ENCODE results near the gene GMPPA. TPM values are rescaled to one million over a fixed set of nuclear protein-coding genes. Genes with fewer than 3 reads are reported as not detected.

The GMPPA gene
- total and polyA plus RNA-seq, 4 donors: 18.8 to 48.9 (median 38.7) TPM

DNA sequence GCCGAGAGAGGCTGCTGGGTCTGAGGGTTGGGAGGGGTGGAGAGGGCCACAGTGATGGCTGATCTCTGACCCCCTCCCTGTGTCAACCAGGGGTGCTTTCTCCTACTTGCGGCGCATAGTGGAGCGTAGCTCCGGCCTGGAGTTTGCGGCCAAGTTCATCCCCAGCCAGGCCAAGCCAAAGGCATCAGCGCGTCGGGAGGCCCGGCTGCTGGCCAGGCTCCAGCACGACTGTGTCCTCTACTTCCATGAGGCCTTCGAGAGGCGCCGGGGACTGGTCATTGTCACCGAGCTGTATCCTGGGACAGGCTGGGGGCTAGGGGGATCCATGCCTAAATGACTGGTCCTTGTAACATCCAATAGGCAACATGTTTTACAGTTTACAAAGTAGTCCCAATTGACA is 20.9 kb upstream of the GMPPA start:
- no peak overlapping the region for H3K27ac ChIP-seq (ENCODE audit: low read depth in 1 of 2, low read length in 1 of 2)
- no peak overlapping the region for H3K9ac ChIP-seq (ENCODE audit: insufficient read depth in 1 of 2, low read length in 2 of 2)
- WGBS, 2 donors: 84 to 98% methylated on average over 15 of the region's 15 CpGs
- peaks cover 2 to 20% (median 3%) of the 10 kb centered on the region in 3 donors for H3K27me3 ChIP-seq (ENCODE audit: control insufficient read depth in 3 of 3, insufficient read depth in 3 of 3, low read length in 2 of 3)
- TF ChIP-seq, protein P1, sequence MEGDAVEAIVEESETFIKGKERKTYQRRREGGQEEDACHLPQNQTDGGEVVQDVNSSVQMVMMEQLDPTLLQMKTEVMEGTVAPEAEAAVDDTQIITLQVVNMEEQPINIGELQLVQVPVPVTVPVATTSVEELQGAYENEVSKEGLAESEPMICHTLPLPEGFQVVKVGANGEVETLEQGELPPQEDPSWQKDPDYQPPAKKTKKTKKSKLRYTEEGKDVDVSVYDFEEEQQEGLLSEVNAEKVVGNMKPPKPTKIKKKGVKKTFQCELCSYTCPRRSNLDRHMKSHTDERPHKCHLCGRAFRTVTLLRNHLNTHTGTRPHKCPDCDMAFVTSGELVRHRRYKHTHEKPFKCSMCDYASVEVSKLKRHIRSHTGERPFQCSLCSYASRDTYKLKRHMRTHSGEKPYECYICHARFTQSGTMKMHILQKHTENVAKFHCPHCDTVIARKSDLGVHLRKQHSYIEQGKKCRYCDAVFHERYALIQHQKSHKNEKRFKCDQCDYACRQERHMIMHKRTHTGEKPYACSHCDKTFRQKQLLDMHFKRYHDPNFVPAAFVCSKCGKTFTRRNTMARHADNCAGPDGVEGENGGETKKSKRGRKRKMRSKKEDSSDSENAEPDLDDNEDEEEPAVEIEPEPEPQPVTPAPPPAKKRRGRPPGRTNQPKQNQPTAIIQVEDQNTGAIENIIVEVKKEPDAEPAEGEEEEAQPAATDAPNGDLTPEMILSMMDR (IDR thresholded peaks at IDR 0.05; ENCODE audit: control extremely low read depth, extremely low read depth): no peak
- peaks cover 0 to 13% (median 0%) of the 10 kb centered on the region in 4 donors for H3K36me3 ChIP-seq (ENCODE audit: control insufficient read depth in 4 of 4, insufficient read depth in 4 of 4, low read length in 4 of 4)
- peaks cover 0 to 15% (median 0%) of the 10 kb centered on the region in 5 donors for H3K4me1 ChIP-seq (ENCODE audit: control insufficient read depth in 5 of 5, insufficient read depth in 5 of 5, low read length in 5 of 5)
- peaks cover 0 to 4% (median 0%) of the 10 kb centered on the region in 4 donors for H3K9me3 ChIP-seq (ENCODE audit: control insufficient read depth in 4 of 4, insufficient read depth in 3 of 4, low read length in 3 of 4)
- ATAC-seq (ENCODE audit: insufficient read depth, low FRiP score) (no peak), DNase-seq (peak; percentile 55 to 66 (median 56))
- no peak overlapping the region for H3K4me3 ChIP-seq

DNA sequence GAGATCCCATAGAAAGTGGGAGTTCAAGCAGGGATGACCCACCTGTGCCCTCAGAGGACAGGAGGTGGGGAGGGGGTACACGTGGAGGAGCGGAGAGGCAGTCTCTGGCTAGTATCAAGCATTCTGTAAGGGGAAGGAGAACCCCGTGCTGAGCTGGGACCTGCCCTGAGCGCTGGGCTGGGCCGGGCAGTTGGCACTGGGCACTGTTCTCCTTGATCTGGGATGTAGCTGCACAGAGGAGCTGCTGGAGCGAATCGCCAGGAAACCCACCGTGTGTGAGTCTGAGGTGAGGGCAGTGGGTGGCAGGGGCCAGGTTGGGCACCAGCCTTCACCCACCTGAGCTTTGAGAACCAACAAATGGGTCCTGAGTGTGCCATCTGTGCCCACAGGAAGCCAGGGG is 19.8 kb upstream of the GMPPA start:
- no peak for DNase-seq

DNA sequence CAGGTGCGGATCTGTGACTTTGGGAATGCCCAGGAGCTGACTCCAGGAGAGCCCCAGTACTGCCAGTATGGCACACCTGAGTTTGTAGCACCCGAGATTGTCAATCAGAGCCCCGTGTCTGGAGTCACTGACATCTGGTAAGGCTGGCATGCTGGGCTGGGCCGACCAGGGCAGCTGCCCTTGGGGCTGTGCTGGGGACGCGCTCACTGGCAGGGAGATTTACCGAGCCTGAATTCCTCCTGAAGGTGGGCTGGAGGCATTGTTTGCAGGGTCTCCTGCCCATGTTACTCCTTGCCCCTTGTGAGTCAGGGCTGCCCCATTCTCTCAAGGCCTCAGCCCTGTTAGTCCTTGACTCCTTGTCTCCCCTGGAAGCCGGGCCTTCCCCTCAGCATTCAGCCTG is 18.7 kb upstream of the GMPPA start:
- DNase-seq (no peak), ATAC-seq (ENCODE audit: insufficient read depth, low FRiP score) (no peak)
- Histone ChIP-seq H3K27ac (ENCODE audit: low read depth in 1 of 2, low read length in 1 of 2) (no peak overlapping the region), H3K4me3 (peak overlapping the region; percentile 1), H3K4me1 (ENCODE audit: control insufficient read depth in 5 of 5, insufficient read depth in 5 of 5, low read length in 5 of 5) (peaks cover 0 to 24% (median 6%) of the 10 kb centered on the region in 5 donors), H3K9me3 (ENCODE audit: control insufficient read depth in 4 of 4, insufficient read depth in 3 of 4, low read length in 3 of 4) (peaks cover 0 to 5% (median 0%) of the 10 kb centered on the region in 4 donors), H3K9ac (ENCODE audit: insufficient read depth in 1 of 2, low read length in 2 of 2) (no peak overlapping the region), H3K36me3 (ENCODE audit: control insufficient read depth in 4 of 4, insufficient read depth in 4 of 4, low read length in 4 of 4) (peaks cover 0 to 6% (median 0%) of the 10 kb centered on the region in 4 donors), H3K27me3 (ENCODE audit: control insufficient read depth in 3 of 3, insufficient read depth in 3 of 3, low read length in 2 of 3) (peaks cover 5 to 29% (median 8%) of the 10 kb centered on the region in 3 donors)
- WGBS, 2 donors: 87 to 96% methylated on average over 8 of the region's 8 CpGs
- TF ChIP-seq, protein P1 (IDR thresholded peaks at IDR 0.05; ENCODE audit: control extremely low read depth, extremely low read depth): no peak

More for the DNA sequence above, 19.8 kb upstream of the GMPPA start:
- peaks cover 0 to 17% (median 0%) of the 10 kb centered on the region in 5 donors for H3K4me1 ChIP-seq (ENCODE audit: control insufficient read depth in 5 of 5, insufficient read depth in 5 of 5, low read length in 5 of 5)
- 80 to 91% methylated on average over 8 of the region's 8 CpGs for WGBS, 2 donors
- peaks cover 0 to 5% (median 0%) of the 10 kb centered on the region in 4 donors for H3K9me3 ChIP-seq (ENCODE audit: control insufficient read depth in 4 of 4, insufficient read depth in 3 of 4, low read length in 3 of 4)
- ATAC-seq (ENCODE audit: insufficient read depth, low FRiP score): no peak
- H3K27ac ChIP-seq (ENCODE audit: low read depth in 1 of 2, low read length in 1 of 2): no peak overlapping the region
- H3K9ac ChIP-seq (ENCODE audit: insufficient read depth in 1 of 2, low read length in 2 of 2): no peak overlapping the region
- TF ChIP-seq, protein P1 (IDR thresholded peaks at IDR 0.05; ENCODE audit: control extremely low read depth, extremely low read depth): no peak
- peaks cover 3 to 24% (median 5%) of the 10 kb centered on the region in 3 donors for H3K27me3 ChIP-seq (ENCODE audit: control insufficient read depth in 3 of 3, insufficient read depth in 3 of 3, low read length in 2 of 3)
- peaks cover 0 to 6% (median 0%) of the 10 kb centered on the region in 4 donors for H3K36me3 ChIP-seq (ENCODE audit: control insufficient read depth in 4 of 4, insufficient read depth in 4 of 4, low read length in 4 of 4)
- no peak overlapping the region for H3K4me3 ChIP-seq

Measured in lung (tissue), 12 donors.